HG03558 (cell line): ENCODE results near the gene BRSK2.
"Not testable (repeated sequence)": the region's sequence is repeated elsewhere in the genome, so short reads cannot be mapped to it uniquely, and the experiment has no call there.

Experiments used
- ATAC-seq: cut with Tn5 transposase; IDR thresholded peaks from one replicate; pipeline ENCODE4 v1.9.1; 2021; ENCODE audit warnings: moderate number of reproducible peaks; ENCODE audit not compliant: unreplicated experiment; ENCODE audit errors: extremely low read depth

BRSK2 gene

DNA sequence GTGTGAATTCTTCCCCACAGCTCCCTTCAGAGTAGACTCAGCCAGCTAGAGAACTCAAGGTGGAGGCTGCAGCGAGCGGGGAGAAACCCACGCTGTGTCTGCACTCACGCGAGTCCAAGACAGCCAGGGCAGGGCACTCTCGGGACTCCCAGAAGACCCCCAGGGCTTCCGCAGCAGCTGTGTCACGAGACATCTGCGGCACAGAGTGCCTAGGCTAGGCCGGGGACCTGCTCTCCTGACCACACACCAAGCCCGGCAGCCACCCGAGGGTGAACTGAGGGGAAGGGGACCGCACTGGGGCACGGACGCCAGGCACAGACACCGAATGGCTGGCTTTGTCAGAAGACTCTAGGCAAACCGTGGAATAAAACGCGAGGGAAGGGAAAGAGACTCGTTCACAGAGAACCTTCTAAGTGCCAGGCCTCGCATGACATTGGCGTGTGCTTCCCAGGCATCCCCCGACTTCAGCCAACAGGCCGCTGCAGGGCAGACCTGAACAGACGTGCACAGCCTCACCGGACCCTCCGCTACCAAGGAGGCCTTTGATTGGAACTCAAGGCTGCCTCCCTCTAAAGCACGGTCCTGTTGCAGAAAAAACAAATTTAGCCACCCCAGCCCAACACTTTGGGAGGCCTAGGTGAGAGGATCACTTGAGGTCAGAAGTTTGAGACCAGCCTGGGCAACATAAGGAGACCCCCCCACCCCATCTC, 115.0 kb downstream of the BRSK2 start:
- ATAC-seq = no peak

DNA sequence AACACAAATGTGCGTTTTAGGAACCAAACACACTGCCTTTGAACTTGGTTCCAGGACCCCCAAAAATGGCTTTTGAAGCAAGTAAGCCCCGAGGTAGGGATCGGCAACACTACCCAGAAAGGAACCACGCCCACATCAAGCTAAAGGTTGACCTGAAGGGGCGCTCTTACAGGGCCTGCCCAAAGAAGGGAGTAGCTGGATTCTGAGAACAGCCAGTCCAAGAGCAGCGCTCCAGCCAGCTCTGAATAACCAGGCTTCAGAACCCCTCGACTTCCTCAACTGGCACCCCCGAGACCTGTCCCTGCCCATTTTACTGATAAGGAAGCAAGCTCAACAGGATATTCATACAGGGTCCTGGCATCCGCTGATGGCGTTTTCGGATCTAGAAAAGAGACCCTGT, 115.7 kb downstream of the BRSK2 start:
- no peak for ATAC-seq

DNA sequence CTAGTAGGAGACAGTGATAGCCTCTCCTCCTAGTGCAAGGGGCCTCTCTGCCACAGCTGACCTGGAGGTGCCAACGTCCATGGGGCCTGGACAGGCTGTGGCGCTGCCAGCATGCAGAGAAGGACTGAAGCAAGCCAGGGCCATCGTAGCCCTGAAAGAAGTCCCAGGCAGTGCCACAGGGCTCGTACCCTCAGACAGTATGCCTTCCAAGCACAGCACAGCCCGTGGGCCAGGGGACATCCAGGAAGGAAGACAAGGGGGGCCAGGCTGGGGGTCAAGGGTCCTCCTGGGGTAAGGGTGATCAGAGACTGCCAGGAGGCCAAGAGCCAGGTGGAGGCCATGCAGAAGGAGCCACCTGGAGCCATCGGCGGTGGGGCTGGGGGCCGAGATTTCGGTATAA, 117.2 kb downstream of the BRSK2 start:
- no peak for ATAC-seq

DNA sequence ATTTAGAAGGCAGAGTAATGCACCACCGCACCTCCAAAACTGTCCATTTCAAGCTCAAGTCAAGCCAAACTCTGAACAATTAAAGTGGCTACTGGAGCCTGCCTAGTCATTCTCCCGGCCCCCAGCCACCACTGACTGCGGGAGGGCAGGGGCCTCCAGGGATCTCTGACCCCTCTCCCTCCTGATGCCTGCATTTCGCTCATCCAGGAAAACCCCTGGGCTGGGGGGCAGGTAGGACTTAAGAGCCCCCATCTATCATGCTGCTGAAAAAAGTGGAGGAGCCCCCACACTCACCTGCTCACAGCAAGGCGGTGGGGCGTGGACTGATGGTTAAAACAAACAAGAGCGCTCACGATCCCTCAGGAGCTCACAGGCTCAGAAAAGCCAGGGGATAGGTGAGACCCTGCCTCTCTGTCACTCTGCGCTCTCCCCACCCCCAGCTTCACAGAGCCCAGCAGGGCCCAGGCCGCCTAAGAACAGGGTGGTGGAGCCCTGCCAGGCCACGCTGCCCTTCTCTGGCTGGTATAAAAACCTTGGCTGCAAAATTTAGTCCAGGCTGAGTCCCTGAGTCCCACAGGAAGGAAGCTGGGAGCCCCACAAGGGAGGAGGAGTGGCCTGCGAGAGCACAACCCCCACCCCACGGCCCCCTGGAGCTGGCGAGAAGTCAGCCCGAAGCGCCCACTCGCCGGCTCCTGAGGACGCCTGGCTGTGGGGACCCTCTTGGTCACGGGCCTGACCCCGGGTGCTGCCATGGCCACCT, 117.8 kb downstream of the BRSK2 start:
- no peak for ATAC-seq

DNA sequence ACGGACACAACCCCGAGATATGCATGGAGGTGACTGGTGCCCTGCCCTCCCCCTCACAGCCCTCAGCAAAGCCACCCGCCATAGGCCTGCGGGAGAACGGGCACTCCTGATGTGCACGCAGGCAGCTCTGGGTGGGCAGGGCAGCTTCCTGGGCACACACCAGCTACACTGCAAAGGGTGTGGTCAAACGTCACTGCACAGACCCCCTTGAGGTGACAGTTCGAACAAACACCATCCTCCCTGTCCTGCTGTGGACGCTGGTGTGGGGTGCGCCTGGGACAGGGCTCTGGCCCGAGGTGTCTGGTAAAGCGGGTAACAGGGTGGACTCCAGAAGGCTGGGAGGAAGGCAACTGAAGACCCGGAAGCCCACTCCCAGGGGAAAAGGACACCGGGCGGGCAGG, 118.8 kb downstream of the BRSK2 start:
- ATAC-seq = no peak

DNA sequence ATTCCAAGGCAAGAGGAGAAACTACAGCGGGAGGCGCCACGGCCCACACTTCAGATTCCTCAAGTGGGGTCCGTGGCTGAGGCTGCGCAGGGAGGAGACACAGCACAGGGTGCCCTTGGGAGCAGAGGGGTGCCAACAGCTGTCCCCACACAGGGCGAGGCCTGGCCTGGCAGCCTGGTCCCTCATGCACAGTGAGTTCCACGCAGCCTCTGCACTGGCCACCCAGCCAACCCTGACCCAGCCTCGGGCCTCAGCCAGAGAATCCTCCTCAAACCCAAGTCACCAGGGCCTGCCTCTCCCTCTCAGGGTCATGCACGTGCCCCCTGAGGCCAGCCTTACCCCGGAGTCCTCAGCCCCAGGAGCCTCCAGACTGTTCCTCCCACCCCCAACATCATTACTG, 119.3 kb downstream of the BRSK2 start:
- no peak for ATAC-seq

DNA sequence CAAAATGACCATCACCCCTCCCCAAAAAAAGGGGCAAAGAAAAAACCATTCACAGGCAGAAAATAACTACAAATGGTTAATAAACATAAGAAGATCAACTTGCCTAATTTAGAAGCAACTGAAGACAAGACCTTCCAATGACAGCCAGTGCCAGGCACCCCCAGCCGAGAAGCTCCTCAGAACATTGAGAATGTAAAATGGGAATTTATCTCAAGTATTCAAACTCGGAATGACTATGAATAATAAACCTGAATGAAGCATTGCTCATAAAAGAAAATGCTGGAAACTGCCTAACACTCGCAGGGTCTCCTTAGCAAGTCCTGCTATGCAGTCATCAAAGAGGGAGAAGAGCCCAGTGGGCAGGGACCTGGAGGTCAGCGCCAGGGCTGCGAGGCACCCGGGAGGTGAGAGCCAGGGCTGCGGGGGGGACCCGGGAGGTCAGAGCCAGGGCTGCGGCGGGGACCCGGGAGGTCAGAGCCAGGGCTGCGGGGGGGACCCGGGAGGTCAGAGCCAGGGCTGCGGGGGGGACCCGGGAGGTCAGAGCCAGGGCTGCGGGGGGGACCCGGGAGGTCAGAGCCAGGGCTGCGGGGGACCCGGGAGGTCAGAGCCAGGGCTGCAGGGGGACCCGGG, 120.0 kb downstream of the BRSK2 start:
- ATAC-seq = no peak

DNA sequence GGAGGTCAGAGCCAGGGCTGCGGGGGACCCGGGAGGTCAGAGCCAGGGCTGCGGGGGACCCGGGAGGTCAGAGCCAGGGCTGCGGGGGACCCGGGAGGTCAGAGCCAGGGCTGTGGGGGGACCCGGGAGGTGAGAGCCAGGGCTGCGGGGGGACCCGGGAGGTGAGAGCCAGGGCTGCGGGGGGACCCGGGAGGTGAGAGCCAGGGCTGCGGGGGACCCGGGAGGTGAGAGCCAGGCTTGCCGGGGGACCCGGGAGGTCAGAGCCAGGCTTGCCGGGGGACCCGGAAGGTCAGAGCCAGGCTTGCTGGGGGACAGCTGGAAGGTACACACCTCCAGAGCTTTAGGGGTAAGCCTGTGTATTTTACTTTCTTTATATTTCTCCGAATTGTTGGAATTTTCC, 120.6 kb downstream of the BRSK2 start:
- not testable (repeated sequence) for ATAC-seq

DNA sequence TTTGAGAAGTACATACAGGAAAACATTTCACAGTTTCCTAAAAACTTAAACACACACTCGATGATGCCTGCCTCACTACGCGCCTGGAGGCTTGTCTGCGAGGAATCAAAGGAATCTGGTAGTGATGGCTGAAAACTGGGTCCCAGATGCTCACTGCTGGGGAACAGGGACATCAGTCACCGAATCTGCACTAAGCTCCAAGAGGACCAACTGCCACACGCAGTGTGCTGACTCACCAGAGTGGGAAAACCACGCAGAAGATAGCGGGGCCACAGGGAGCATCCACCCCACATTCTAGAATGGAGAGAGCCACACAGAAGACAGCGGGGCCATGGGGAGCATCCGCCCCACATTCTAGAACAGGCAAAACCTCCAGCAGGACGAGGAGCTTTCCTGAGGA, 121.2 kb downstream of the BRSK2 start:
- no peak for ATAC-seq

DNA sequence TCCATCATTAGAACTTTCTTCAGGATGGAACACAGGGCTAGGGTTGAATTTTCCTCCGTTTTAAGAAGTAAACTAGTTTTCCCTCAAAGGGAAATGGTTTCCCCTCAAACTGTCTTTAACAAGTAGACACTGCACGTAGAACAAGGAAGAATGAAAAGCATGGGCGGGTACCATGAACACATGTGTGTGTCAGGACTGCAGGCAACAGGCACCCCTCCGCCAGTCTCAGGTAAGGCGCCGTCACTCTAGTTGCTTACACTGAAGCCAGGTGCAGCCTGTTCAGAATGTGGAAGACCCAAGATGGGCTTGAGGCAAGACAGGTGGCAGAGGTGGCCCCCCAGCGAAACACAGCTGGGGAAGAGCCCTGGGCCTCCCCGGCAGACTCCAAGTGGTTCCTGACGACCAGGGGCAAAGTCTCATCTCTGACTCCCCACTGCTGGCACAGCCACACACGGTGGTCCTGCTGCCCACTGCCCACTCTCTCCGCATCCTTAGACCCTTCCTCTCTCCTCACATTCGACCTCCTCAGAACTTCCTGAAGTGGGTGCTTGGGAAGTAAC, 122.3 kb downstream of the BRSK2 start:
- no peak for ATAC-seq
